Measurements from ENCODE around the gene IARS1.
A peak's percentile ranks its signal among the peaks of the same experiment; 100 is the strongest.

Gene IARS1

GRCh38 chr9:92294297-92294676, 790 bp upstream of the IARS1 start:
- H3K27ac ChIP-seq (ENCODE audit: low read length): peak overlapping the region; percentile 60
- no peaks in the 10 kb centered on the region for H3K4me1 ChIP-seq (ENCODE audit: control insufficient read depth, low read depth, low read length)

GRCh38 chr9:92293075-92293354, 482 bp downstream of the IARS1 start:
- no peaks in the 10 kb centered on the region for H3K27me3 ChIP-seq (ENCODE audit: control insufficient read depth, insufficient read depth, low read length)
- H3K4me1 ChIP-seq (ENCODE audit: control insufficient read depth, low read depth, low read length): no peaks in the 10 kb centered on the region
- H3K27ac ChIP-seq (ENCODE audit: low read length): peak overlapping the region; percentile 66
- peaks cover 44% of the 10 kb centered on the region for H3K36me3 ChIP-seq (ENCODE audit: control insufficient read depth, low read depth, low read length)
- no peaks in the 10 kb centered on the region for H3K9me3 ChIP-seq (ENCODE audit: control insufficient read depth, low read depth, low read length)
- H3K9ac ChIP-seq (ENCODE audit: low read length): peak overlapping the region; percentile 96
- H3K4me3 ChIP-seq (ENCODE audit: low read length): peak overlapping the region; percentile 96

More at GRCh38 chr9:92294297-92294676, 790 bp upstream of the IARS1 start:
- H3K36me3 ChIP-seq (ENCODE audit: control insufficient read depth, low read depth, low read length): peaks cover 43% of the 10 kb centered on the region
- no peaks in the 10 kb centered on the region for H3K9me3 ChIP-seq (ENCODE audit: control insufficient read depth, low read depth, low read length)
- peak overlapping the region; percentile 96 for H3K4me3 ChIP-seq (ENCODE audit: low read length)
- H3K9ac ChIP-seq (ENCODE audit: low read length): peak overlapping the region; percentile 96
- H3K27me3 ChIP-seq (ENCODE audit: control insufficient read depth, insufficient read depth, low read length): no peaks in the 10 kb centered on the region

- Histone ChIP-seq H3K27ac (ENCODE audit: low read length) (peak overlapping the region; percentile 66), H3K27me3 (ENCODE audit: control insufficient read depth, insufficient read depth, low read length) (no peaks in the 10 kb centered on the region), H3K4me1 (ENCODE audit: control insufficient read depth, low read depth, low read length) (no peaks in the 10 kb centered on the region), H3K36me3 (ENCODE audit: control insufficient read depth, low read depth, low read length) (peaks cover 44% of the 10 kb centered on the region), H3K9me3 (ENCODE audit: control insufficient read depth, low read depth, low read length) (no peaks in the 10 kb centered on the region), H3K4me3 (ENCODE audit: low read length) (peak overlapping the region; percentile 96), H3K9ac (ENCODE audit: low read length) (peak overlapping the region; percentile 96)
Observed at GRCh38 chr9:92292338-92293074, 991 bp downstream of the IARS1 start.

- Histone ChIP-seq H3K9me3 (ENCODE audit: control insufficient read depth, low read depth, low read length) (no peaks in the 10 kb centered on the region), H3K9ac (ENCODE audit: low read length) (no peak overlapping the region), H3K27ac (ENCODE audit: low read length) (no peak overlapping the region), H3K4me1 (ENCODE audit: control insufficient read depth, low read depth, low read length) (no peaks in the 10 kb centered on the region), H3K27me3 (ENCODE audit: control insufficient read depth, insufficient read depth, low read length) (no peaks in the 10 kb centered on the region), H3K36me3 (ENCODE audit: control insufficient read depth, low read depth, low read length) (peaks cover 45% of the 10 kb centered on the region), H3K4me3 (ENCODE audit: low read length) (peak overlapping the region; percentile 96)
Observed at GRCh38 chr9:92291577-92291976, 1.9 kb downstream of the IARS1 start.

GRCh38 chr9:92290785-92291429, 2.6 kb downstream of the IARS1 start:
- Histone ChIP-seq H3K36me3 (ENCODE audit: control insufficient read depth, low read depth, low read length) (peaks cover 52% of the 10 kb centered on the region), H3K9ac (ENCODE audit: low read length) (no peak overlapping the region), H3K4me1 (ENCODE audit: control insufficient read depth, low read depth, low read length) (no peaks in the 10 kb centered on the region), H3K27me3 (ENCODE audit: control insufficient read depth, insufficient read depth, low read length) (no peaks in the 10 kb centered on the region), H3K27ac (ENCODE audit: low read length) (no peak overlapping the region), H3K4me3 (ENCODE audit: low read length) (no peak overlapping the region), H3K9me3 (ENCODE audit: control insufficient read depth, low read depth, low read length) (no peaks in the 10 kb centered on the region)

GRCh38 chr9:92289708-92290390, 3.6 kb downstream of the IARS1 start:
- H3K36me3 ChIP-seq (ENCODE audit: control insufficient read depth, low read depth, low read length): peaks cover 62% of the 10 kb centered on the region
- H3K9ac ChIP-seq (ENCODE audit: low read length): no peak overlapping the region
- no peaks in the 10 kb centered on the region for H3K9me3 ChIP-seq (ENCODE audit: control insufficient read depth, low read depth, low read length)
- H3K4me1 ChIP-seq (ENCODE audit: control insufficient read depth, low read depth, low read length): no peaks in the 10 kb centered on the region
- no peaks in the 10 kb centered on the region for H3K27me3 ChIP-seq (ENCODE audit: control insufficient read depth, insufficient read depth, low read length)
- no peak overlapping the region for H3K27ac ChIP-seq (ENCODE audit: low read length)
- H3K4me3 ChIP-seq (ENCODE audit: low read length): no peak overlapping the region

- Histone ChIP-seq H3K36me3 (ENCODE audit: control insufficient read depth, low read depth, low read length) (peaks cover 96% of the 10 kb centered on the region), H3K9ac (ENCODE audit: low read length) (no peak overlapping the region), H3K4me3 (ENCODE audit: low read length) (no peak overlapping the region), H3K27ac (ENCODE audit: low read length) (no peak overlapping the region), H3K9me3 (ENCODE audit: control insufficient read depth, low read depth, low read length) (no peaks in the 10 kb centered on the region), H3K4me1 (ENCODE audit: control insufficient read depth, low read depth, low read length) (no peaks in the 10 kb centered on the region), H3K27me3 (ENCODE audit: control insufficient read depth, insufficient read depth, low read length) (no peaks in the 10 kb centered on the region)
Observed at GRCh38 chr9:92279302-92279701, 14.2 kb downstream of the IARS1 start.

- Histone ChIP-seq H3K36me3 (ENCODE audit: control insufficient read depth, low read depth, low read length) (peaks cover 97% of the 10 kb centered on the region), H3K27ac (ENCODE audit: low read length) (no peak overlapping the region)
Observed at GRCh38 chr9:92278110-92278509, 15.4 kb downstream of the IARS1 start.

GRCh38 chr9:92276331-92277032, 17.0 kb downstream of the IARS1 start:
- Histone ChIP-seq H3K4me3 (ENCODE audit: low read length) (no peak overlapping the region), H3K27me3 (ENCODE audit: control insufficient read depth, insufficient read depth, low read length) (no peaks in the 10 kb centered on the region), H3K36me3 (ENCODE audit: control insufficient read depth, low read depth, low read length) (peaks cover 95% of the 10 kb centered on the region), H3K9me3 (ENCODE audit: control insufficient read depth, low read depth, low read length) (no peaks in the 10 kb centered on the region), H3K9ac (ENCODE audit: low read length) (no peak overlapping the region), H3K27ac (ENCODE audit: low read length) (no peak overlapping the region), H3K4me1 (ENCODE audit: control insufficient read depth, low read depth, low read length) (no peaks in the 10 kb centered on the region)

More at GRCh38 chr9:92278110-92278509, 15.4 kb downstream of the IARS1 start:
- Histone ChIP-seq H3K9me3 (ENCODE audit: control insufficient read depth, low read depth, low read length) (no peaks in the 10 kb centered on the region), H3K4me3 (ENCODE audit: low read length) (no peak overlapping the region), H3K27me3 (ENCODE audit: control insufficient read depth, insufficient read depth, low read length) (no peaks in the 10 kb centered on the region), H3K9ac (ENCODE audit: low read length) (no peak overlapping the region), H3K4me1 (ENCODE audit: control insufficient read depth, low read depth, low read length) (no peaks in the 10 kb centered on the region)

GRCh38 chr9:92275541-92275940, 18.0 kb downstream of the IARS1 start:
- Histone ChIP-seq H3K4me1 (ENCODE audit: control insufficient read depth, low read depth, low read length) (no peaks in the 10 kb centered on the region), H3K9ac (ENCODE audit: low read length) (no peak overlapping the region), H3K36me3 (ENCODE audit: control insufficient read depth, low read depth, low read length) (peaks cover 95% of the 10 kb centered on the region), H3K27me3 (ENCODE audit: control insufficient read depth, insufficient read depth, low read length) (no peaks in the 10 kb centered on the region), H3K27ac (ENCODE audit: low read length) (no peak overlapping the region), H3K9me3 (ENCODE audit: control insufficient read depth, low read depth, low read length) (no peaks in the 10 kb centered on the region), H3K4me3 (ENCODE audit: low read length) (no peak overlapping the region)

GRCh38 chr9:92270511-92270910, 23.0 kb downstream of the IARS1 start:
- H3K9me3 ChIP-seq (ENCODE audit: control insufficient read depth, low read depth, low read length): no peaks in the 10 kb centered on the region
- no peak overlapping the region for H3K4me3 ChIP-seq (ENCODE audit: low read length)
- no peaks in the 10 kb centered on the region for H3K4me1 ChIP-seq (ENCODE audit: control insufficient read depth, low read depth, low read length)
- H3K9ac ChIP-seq (ENCODE audit: low read length): no peak overlapping the region
- H3K36me3 ChIP-seq (ENCODE audit: control insufficient read depth, low read depth, low read length): peaks cover 95% of the 10 kb centered on the region
- H3K27ac ChIP-seq (ENCODE audit: low read length): no peak overlapping the region
- H3K27me3 ChIP-seq (ENCODE audit: control insufficient read depth, insufficient read depth, low read length): no peaks in the 10 kb centered on the region
